GM03348 (cell line): ENCODE measurements around the gene GRIN2A.

Experiments
- DNase-seq: peaks from one replicate; pipeline ENCODE4 v3.0.0; 2012; ENCODE audit warnings: low spot score

GRIN2A gene

GRCh38 chr16:9766891-9767290 lies 415.3 kb downstream of the GRIN2A start:
- no peak for DNase-seq

GRCh38 chr16:9763505-9763904 lies 418.7 kb downstream of the GRIN2A start:
- DNase-seq = no peak

- DNase-seq = no peak
Measured at GRCh38 chr16:9761870-9762269, 420.4 kb downstream of the GRIN2A start.

- DNase-seq = no peak
Measured at GRCh38 chr16:9757687-9758086, 424.5 kb downstream of the GRIN2A start.

GRCh38 chr16:9756434-9756833 lies 425.8 kb downstream of the GRIN2A start:
- no peak for DNase-seq

- DNase-seq = no peak
Measured at GRCh38 chr16:9755081-9755480, 427.1 kb downstream of the GRIN2A start.

- no peak for DNase-seq
Measured at GRCh38 chr16:9741776-9742175, 440.5 kb downstream of the GRIN2A start.

- no peak for DNase-seq
Measured at GRCh38 chr16:9739301-9739700, 442.9 kb downstream of the GRIN2A start.

GRCh38 chr16:9738690-9739089 lies 443.5 kb downstream of the GRIN2A start:
- no peak for DNase-seq

- no peak for DNase-seq
Measured at GRCh38 chr16:9736547-9736946, 445.7 kb downstream of the GRIN2A start.

GRCh38 chr16:9723136-9723535 lies 459.1 kb downstream of the GRIN2A start:
- DNase-seq = no peak

- DNase-seq = no peak
Measured at GRCh38 chr16:9713907-9714306, 468.3 kb downstream of the GRIN2A start.

- no peak for DNase-seq
Measured at GRCh38 chr16:9713156-9713555, 469.1 kb downstream of the GRIN2A start.

GRCh38 chr16:9708972-9709620 lies 473.1 kb downstream of the GRIN2A start:
- DNase-seq = no peak

GRCh38 chr16:9706217-9706836 lies 475.9 kb downstream of the GRIN2A start:
- DNase-seq = no peak

- DNase-seq = no peak
Measured at GRCh38 chr16:9703731-9704130, 478.5 kb downstream of the GRIN2A start.
